ENCODE data around the gene PRTFDC1. TPM values are rescaled to one million over a fixed set of nuclear protein-coding genes. Genes with fewer than 3 reads are reported as not detected.

The PRTFDC1 gene
- total RNA-seq, 1 experiment from 2014 or later = not detected

- POLR2A ChIA-PET = no interaction called here
- no peak for TF ChIP-seq CEBPB (IDR thresholded peaks at IDR 0.05; ENCODE audit: low read depth)
- TF ChIP-seq ZFX (IDR thresholded peaks at IDR 0.05) = no peak
- no peak for ATAC-seq
- RAD21 ChIA-PET (ENCODE audit: low non-redundant PET in 1 of 2, low total read pairs in 2 of 2, uncharacterized antibody in 2 of 2, unreplicated experiment in 2 of 2) = no interaction called here
- no peaks in the 10 kb centered on the region for H3K36me3 ChIP-seq (ENCODE audit: control insufficient read depth in 1 of 2, insufficient read depth in 2 of 2, low read length in 2 of 2)
- no peaks in the 10 kb centered on the region for H3K9me2 ChIP-seq (ENCODE audit: insufficient read depth)
- H3K27ac ChIP-seq (ENCODE audit: low read depth, low read length) = no peak overlapping the region
- CTCF ChIA-PET = interaction anchor here (1.1 kb wide), 1 partner anchor 12 kb away, joined by 3 read pairs; no protein-coding TSS in a partner anchor
- intact Hi-C loops (cut with micrococcal nuclease) = no loop called here
- no peak overlapping the region for H2AFZ ChIP-seq (ENCODE audit: low read depth, low read length, poor library complexity, severe bottlenecking)
- no peaks in the 10 kb centered on the region for H4K20me1 ChIP-seq (ENCODE audit: insufficient read depth)
- H3K9ac ChIP-seq (ENCODE audit: low read length) = no peak overlapping the region
- no peak for DNase-seq (ENCODE audit: low read depth, low spot score)
- H3K4me2 ChIP-seq (ENCODE audit: low read length) = no peak overlapping the region
- no peaks in the 10 kb centered on the region for H3K27me3 ChIP-seq (ENCODE audit: insufficient read depth, low read length)
- BruUV-seq (replicated peaks) = no TSS peak
- H3K4me3 ChIP-seq (replicated peaks in 1 of 2; ENCODE audit: low read depth in 1 of 2, low read length in 2 of 2) = no peak overlapping the region
- H3K79me2 ChIP-seq (ENCODE audit: insufficient read depth, low read length) = no peaks in the 10 kb centered on the region
- H3K9me3 ChIP-seq (ENCODE audit: control insufficient read depth in 1 of 2, insufficient read depth in 1 of 2, low read depth in 1 of 2, low read length in 2 of 2) = no peaks in the 10 kb centered on the region
- H3K4me1 ChIP-seq (ENCODE audit: control insufficient read depth in 1 of 2, insufficient read depth in 2 of 2, low read length in 2 of 2) = peaks cover 0 to 4% of the 10 kb centered on the region in 2 experiments; a peak in 1 of 4 replicates
These were observed 70.2 kb downstream of the PRTFDC1 start for GRCh38 chr10:24882047-24882698.

GRCh38 chr10:24879861-24880260 lies 72.5 kb downstream of the PRTFDC1 start:
- RAD21 ChIA-PET (ENCODE audit: low non-redundant PET in 1 of 2, low total read pairs in 2 of 2, uncharacterized antibody in 2 of 2, unreplicated experiment in 2 of 2) = no interaction called here
- Histone ChIP-seq H3K9me2 (ENCODE audit: insufficient read depth) (no peaks in the 10 kb centered on the region), H3K9ac (ENCODE audit: low read length) (no peak overlapping the region), H3K27me3 (ENCODE audit: insufficient read depth, low read length) (no peaks in the 10 kb centered on the region), H3K4me3 (replicated peaks in 1 of 2; ENCODE audit: low read depth in 1 of 2, low read length in 2 of 2) (no peak overlapping the region), H3K36me3 (ENCODE audit: control insufficient read depth in 1 of 2, insufficient read depth in 2 of 2, low read length in 2 of 2) (no peaks in the 10 kb centered on the region), H3K79me2 (ENCODE audit: insufficient read depth, low read length) (no peaks in the 10 kb centered on the region), H3K4me2 (ENCODE audit: low read length) (no peak overlapping the region), H3K9me3 (ENCODE audit: control insufficient read depth in 1 of 2, insufficient read depth in 1 of 2, low read depth in 1 of 2, low read length in 2 of 2) (peaks cover 2 to 3% of the 10 kb centered on the region in 2 experiments; a peak in 1 of 4 replicates), H2AFZ (ENCODE audit: low read depth, low read length, poor library complexity, severe bottlenecking) (no peak overlapping the region), H4K20me1 (ENCODE audit: insufficient read depth) (no peaks in the 10 kb centered on the region), H3K27ac (ENCODE audit: low read depth, low read length) (no peak overlapping the region), H3K4me1 (ENCODE audit: control insufficient read depth in 1 of 2, insufficient read depth in 2 of 2, low read length in 2 of 2) (no peaks in the 10 kb centered on the region)
- CTCF ChIA-PET = no interaction called here
- intact Hi-C loops (cut with micrococcal nuclease) = no loop called here
- ATAC-seq (no peak), DNase-seq (ENCODE audit: low read depth, low spot score) (no peak)
- no TSS peak for BruUV-seq (replicated peaks)
- POLR2A ChIA-PET = no interaction called here
- TF ChIP-seq SP1 (IDR thresholded peaks at IDR 0.05; ENCODE audit: low read depth) (no peak), SIN3A (IDR thresholded peaks at IDR 0.05; ENCODE audit: low read depth) (no peak), POLR2A (IDR thresholded peaks at IDR 0.05; ENCODE audit: borderline replicate concordance, extremely low read depth, insufficient read depth, insufficient read length) (no peak), EZH2phosphoT487 (IDR thresholded peaks at IDR 0.05; ENCODE audit: borderline replicate concordance) (no peak), ZFX (IDR thresholded peaks at IDR 0.05) (no peak), MAX (IDR thresholded peaks at IDR 0.05) (no peak), FOSL1 (IDR thresholded peaks at IDR 0.05; ENCODE audit: low read depth) (no peak), TCF7L2 (IDR thresholded peaks at IDR 0.05; ENCODE audit: borderline replicate concordance, extremely low read depth, insufficient read depth, insufficient read length) (no peak), ZBTB33 (IDR thresholded peaks at IDR 0.05; ENCODE audit: extremely low read depth, insufficient replicate concordance, low read length) (no peak), YY1 (IDR thresholded peaks at IDR 0.05; ENCODE audit: extremely low read depth, insufficient replicate concordance, low read depth, low read length) (no peak), REST (IDR thresholded peaks at IDR 0.05; ENCODE audit: low read depth) (no peak)
- TF ChIP-seq, protein P1, sequence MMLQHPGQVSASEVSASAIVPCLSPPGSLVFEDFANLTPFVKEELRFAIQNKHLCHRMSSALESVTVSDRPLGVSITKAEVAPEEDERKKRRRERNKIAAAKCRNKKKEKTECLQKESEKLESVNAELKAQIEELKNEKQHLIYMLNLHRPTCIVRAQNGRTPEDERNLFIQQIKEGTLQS (IDR thresholded peaks at IDR 0.05) = no peak

Measured in HCT116 (cell line).